ENCODE results near the gene KLHDC10. TPM values are rescaled to one million over a fixed set of nuclear protein-coding genes. Genes with fewer than 3 reads are reported as not detected.
A peak's percentile ranks its signal among the peaks of the same experiment; 100 is the strongest.
"Not testable (repeated sequence)": the region's sequence is repeated elsewhere in the genome, so short reads cannot be mapped to it uniquely, and the experiment has no call there.

KLHDC10 gene, protein sequence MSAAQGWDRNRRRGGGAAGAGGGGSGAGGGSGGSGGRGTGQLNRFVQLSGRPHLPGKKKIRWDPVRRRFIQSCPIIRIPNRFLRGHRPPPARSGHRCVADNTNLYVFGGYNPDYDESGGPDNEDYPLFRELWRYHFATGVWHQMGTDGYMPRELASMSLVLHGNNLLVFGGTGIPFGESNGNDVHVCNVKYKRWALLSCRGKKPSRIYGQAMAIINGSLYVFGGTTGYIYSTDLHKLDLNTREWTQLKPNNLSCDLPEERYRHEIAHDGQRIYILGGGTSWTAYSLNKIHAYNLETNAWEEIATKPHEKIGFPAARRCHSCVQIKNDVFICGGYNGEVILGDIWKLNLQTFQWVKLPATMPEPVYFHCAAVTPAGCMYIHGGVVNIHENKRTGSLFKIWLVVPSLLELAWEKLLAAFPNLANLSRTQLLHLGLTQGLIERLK
- 20.8 TPM for total RNA-seq

DNA sequence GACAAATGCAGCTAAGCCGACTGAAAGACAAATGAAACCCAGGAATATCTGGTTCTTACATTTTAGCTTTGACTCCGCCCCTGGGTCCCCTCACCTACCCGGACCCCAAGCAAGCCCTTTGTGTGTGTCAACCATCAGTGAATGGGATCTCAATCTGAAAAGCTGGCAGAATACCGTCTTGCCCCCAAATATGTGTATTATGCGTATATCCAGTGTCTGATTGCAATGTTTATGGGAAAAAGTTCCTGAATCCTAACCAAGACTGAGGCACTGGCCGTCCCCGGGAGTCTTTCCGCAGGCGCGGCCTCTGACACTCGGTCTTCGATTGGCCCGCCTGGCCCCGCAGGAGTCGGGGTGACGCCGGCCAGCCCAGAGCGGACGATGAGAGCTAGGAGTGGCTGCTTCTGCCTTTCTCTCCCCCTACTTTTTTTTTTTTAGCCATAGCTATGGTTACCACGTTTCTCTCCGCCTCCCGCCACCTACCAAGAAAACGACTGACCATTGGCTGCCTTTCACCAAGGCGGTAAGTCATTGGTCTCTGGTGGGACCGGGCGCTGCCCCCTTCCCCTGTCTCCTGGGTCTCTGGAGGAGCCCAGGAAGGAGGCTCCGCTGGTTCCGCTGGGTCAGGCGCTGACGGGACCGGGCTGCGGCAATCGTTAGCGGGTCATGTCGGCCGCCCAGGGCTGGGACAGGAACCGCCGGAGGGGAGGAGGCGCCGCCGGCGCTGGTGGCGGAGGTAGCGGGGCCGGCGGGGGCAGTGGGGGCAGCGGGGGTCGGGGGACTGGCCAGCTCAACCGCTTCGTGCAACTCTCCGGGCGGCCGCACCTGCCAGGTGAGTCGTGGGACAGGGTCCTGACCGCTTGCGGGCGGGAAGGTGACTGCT, at the start of gene KLHDC10:
KLHDC10 (plus strand) TSS at position 557 of the 883 bp plus-strand sequence; CDS start at position 667, 110 bp downstream.
- ATAC-seq = peak; percentile 99

DNA sequence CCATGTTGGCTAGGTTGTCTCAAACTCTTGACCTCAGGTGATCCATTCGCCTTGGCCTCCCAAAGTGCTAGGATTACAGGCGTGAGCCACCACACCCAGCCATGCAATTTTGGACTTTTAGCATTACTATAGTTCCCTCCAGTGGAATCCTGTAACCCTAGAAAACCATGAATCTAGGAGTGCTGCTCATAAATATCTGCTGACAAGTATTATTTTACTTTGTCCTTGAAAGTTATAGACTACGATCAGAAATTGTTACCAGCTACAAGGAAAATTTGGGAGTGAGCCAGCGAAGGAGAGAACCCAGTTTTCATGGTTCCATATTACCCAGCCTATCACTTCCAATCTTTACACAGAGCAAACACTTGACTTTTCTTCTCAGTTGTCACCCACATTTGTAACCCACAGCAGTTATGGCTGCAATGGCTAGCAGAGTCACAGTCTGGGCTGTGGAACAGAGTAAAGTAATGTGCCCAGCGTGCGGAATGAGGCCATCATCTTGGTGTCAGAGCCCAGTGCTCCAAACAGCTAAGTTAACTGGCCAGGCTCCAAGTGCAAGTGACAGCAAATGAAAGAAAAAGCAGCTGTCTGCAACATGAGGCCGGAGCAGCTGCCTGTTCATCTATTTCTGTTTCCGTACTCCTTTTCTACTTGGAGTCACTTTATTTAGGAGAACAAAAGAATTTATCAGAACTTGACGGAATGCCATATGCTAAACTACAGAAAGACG, 49.1 kb upstream of the KLHDC10 start:
- ATAC-seq = no peak

DNA sequence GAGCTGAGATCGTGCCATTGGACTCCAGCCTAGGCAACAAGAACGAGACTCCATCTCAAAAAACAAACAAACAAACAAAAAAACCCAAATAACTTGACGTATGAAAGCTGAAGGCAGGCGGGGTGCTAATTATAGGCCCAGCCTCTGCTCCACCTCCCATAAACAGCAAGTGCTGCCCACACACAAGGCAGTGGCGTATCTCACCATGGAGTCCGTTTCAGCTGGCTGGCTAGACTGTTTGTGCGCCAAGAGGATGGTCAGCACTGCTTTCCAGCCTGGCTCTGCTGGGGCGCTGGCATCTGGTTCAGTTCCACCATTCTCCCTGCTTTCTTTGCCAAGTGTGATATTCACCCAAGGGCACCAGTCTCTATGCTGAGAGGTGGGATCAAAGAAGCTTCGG, 48.2 kb upstream of the KLHDC10 start:
- no peak for ATAC-seq

DNA sequence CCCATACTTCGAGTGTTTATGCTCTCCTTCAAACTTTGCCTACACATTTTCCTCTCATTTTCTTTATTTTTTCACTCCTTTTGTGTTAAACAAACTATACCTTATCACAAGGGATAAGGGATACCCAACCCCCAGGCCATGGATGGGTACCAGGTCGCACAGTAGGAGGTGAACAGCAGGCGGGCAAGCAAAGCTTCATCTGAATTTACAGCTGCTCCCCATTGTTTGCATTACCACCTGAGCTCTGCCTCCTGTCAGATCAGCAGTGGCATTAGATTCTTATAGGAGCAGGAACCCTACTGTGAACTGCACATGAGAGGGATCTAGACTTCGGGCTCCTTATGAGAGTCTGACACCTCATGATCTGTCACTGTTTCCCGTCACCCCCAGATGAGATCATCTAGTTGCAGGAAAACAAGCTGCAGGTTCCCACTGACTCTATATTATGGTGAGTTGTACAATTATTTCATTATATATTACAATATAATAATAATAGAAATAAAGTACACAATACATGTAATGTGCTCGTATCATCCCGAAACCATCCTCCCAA, 47.6 kb upstream of the KLHDC10 start:
- ATAC-seq = no peak

DNA sequence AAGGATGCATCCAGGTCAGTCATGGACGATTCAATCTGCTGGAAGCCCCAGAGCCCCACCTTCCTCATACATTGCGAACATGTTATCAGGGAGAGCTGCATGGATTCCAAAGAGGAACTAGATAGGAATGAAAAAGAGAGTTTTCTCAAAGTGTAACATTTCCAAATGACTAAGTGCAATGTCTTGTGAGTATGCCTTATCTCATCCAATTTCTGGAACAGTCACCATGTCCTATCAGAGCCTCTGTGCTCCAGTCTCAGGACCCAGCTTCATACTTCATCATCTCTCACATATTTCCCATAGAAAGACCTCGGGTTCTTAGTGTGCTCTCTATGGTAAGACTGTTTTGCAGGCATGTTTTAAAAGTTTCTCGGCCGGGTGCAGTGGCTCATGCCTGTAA, 45.9 kb upstream of the KLHDC10 start:
- ATAC-seq = no peak

DNA sequence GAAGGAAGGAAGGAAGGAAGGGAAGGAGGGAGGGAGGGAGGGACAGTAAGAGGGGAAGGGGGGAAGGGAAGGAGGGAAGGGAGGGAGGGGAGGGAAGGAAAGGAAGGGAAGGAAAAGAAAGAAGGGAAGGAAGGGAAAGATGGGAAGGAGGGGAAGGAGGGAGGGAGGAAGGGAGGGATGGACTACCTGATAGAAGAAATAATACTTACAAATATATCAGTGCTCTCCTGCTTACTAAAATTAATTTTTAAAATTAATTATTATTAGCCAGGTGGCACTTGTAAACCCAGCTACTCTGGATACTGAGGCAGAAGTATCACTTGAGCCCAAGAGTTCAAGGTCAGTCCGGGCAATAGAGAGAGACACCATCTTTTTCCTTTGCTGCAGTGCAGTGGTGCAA, 37.6 kb upstream of the KLHDC10 start:
- no peak for ATAC-seq

DNA sequence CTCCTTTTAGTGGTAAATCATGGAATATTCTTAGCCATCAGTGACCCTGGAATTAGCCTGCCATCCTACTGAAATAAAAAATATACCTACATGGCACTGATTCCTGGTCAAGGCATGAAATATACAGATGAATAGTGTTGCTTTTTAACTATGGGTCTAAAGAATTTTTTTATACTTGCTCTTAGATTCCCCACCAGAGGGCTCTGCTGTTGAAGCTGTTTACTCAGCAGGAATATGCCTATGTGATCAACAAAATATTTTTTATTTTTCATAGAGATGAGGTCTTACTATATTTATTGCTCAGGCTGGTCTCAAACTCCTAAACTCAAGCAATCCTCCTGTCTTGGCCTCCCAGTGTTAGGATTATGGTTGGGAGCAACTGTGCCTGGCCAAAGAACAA, 32.6 kb upstream of the KLHDC10 start:
- ATAC-seq = no peak

DNA sequence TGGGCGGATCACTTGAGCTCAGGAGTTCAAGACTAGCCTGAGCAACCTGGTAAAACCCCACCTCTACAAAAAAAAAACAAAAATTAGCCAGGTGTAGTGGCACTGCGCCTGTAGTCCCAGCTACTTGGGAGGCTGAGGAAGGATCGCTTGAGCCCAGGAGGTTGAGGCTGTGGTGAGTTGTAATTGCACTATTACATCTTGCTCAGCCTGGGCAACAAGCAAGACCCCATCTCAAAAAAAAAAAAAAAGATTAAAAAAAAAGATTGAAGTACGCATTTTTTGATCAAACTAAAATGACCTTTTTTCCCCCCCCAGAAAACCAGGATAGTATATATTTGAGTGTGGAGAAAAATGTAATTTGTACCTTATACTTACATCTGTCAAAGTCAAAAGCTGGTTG, 29.8 kb upstream of the KLHDC10 start:
- ATAC-seq = no peak

DNA sequence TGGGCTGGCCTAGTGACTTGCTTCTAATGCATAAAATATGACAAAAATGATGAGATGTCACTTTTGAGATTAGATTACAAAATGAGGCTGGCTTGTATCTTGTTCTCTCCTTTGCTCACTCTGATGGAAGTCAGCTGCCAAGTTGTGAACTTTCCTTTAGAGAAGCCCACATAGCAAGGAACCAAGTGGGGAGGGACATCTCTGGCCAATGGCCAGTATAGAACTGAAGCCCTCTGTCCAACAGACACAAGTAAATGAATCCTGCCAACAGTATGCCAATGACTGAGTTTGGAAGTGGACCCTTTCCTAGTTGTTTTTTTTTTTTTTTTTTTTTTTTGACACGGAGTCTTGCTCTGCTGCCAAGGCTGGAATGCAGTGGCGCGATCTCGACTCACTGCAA, 22.5 kb upstream of the KLHDC10 start:
- ATAC-seq = no peak

DNA sequence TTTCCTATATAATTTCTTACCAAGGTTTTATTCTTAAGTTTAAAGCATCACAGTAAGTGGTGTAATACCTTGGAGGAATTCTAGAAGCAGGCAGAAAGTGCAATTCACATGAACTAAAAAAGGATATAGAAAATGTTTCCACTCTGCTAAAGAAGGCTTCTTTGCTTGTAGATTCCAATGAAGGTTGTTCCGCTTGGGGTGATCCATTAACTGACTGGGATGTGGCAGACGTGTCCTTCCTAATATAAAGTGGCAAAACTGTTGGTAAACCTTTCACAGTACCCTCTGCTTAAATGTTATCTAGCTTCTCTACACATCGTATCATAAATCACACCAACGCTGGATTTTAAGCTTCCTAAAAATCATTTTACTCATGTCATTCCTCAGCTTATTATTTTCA, 21.4 kb upstream of the KLHDC10 start:
- no peak for ATAC-seq

DNA sequence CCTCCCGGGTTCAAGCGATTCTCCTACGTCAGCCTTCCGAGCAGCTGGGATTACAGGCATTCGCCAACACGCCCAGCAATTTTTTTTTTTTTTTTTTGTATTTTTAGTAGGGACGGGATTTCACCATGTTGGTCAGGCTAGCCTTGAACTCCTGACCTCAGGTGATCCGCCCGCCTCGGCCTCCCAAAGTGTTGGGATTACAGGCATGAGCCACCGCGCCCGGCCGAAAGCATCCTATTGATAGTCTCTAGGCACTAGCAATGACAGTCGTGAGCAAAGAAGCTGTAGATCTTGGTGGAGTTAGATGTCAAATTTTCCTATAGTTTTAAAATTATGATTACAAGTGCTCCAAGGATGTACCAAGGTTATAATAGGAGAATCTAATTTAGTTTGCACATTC, 18.1 kb upstream of the KLHDC10 start:
- not testable (repeated sequence) for ATAC-seq

DNA sequence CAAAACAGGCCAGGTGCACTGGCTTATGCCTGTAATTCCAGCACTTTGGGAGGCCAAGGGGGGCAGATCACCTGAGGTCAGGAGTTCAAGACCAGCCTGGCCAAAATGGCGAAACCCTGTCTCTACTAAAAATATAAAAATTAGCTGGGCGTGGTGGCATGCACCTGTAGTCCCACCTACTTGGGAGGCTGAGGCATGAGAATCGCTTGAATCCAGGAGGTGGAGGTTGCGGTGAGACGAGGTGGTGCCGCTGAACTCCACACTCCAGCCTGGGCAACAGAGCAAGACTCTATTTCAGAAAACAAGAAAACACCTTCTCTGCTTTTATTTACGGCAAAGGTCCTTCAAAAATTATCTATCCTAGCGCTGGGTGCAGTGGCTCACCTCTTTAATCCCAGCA, 15.1 kb upstream of the KLHDC10 start:
- ATAC-seq = not testable (repeated sequence)

DNA sequence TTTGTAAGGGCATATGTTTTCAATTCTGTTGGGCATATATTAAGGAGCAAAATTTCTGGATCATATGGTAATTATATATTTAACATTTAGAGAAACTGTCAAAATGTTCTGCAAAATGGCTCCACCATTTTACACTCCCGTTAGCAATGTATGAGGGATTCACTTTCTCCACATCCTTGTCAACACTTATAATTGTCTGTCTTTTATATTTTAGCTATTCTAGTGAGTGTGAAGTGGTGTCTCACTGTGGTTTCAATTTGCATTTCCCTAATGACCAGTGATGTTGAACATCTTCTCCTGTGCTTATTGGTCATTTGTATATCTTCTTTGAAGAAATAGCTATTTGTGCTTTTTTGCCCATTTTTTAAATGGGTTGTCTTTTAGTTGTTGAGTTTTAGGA, 8.1 kb upstream of the KLHDC10 start:
- ATAC-seq = no peak

DNA sequence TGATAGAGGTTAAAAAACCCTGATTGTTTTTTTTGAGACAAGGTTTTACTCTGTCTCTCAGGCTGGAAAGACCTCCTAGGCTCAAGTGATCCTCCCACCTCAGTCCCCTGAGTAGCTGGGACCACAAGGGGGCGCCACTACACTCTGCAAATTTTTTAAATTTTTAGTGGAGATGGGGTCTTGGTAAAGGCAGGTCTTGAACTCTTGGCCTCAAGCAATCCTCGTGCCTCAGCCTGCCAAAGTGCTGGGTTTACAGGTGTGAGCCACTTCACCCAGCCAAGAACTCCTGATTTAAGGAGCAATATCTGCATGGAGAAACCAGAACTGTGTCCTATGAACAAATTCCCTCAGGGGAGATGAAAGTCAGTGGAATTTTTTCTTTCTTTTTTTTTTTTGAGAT, 7.3 kb upstream of the KLHDC10 start:
- ATAC-seq = peak; percentile 44

DNA sequence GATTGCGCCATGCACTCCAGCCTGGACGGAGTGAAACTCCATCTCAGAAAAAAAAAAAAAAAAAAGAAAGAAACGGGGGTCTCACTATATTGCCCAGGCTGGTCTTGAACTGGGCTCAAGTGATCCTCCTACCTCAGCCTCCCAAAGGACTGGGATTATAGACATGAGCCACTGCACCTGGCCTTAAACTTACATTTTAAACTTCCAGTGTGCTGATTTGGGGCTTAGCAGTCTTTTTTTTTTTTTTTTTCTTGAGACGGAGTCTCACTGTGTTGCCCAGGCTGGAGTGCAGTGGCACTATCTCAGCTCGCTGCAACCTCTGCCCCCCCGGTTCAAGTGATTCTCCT, 5.8 kb upstream of the KLHDC10 start:
- ATAC-seq = not testable (repeated sequence)

DNA sequence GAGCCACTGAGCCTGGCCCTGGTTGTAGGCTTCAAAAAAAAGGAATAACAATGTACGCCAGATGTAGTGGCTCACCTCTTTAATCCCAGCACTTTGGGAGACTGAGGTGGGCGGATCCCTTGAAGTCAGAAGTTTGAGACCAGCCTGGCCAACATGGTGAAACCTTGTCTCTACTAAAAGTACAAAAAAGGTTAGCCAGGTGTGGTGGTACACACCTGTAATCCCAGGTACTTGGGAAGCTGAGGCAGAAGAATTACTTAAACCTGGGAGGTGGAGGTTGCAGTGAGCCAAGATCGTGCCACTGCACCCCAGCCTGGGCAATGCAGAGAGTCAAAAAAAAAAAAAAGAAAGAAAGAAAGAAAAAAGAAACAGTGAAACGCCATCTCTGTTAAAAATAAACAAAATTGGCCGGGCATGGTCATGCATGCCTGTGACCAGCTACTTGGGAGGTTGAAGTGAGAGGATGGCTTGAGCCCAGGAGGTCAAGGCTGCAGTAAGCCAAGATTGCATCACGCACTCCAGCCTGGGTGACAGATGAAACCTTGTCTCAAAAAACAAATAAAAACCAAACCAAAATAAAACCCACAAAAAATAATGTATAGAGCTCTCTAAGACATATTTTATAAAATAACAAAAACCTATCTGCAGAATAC, 4.7 kb upstream of the KLHDC10 start:
- no peak for ATAC-seq

DNA sequence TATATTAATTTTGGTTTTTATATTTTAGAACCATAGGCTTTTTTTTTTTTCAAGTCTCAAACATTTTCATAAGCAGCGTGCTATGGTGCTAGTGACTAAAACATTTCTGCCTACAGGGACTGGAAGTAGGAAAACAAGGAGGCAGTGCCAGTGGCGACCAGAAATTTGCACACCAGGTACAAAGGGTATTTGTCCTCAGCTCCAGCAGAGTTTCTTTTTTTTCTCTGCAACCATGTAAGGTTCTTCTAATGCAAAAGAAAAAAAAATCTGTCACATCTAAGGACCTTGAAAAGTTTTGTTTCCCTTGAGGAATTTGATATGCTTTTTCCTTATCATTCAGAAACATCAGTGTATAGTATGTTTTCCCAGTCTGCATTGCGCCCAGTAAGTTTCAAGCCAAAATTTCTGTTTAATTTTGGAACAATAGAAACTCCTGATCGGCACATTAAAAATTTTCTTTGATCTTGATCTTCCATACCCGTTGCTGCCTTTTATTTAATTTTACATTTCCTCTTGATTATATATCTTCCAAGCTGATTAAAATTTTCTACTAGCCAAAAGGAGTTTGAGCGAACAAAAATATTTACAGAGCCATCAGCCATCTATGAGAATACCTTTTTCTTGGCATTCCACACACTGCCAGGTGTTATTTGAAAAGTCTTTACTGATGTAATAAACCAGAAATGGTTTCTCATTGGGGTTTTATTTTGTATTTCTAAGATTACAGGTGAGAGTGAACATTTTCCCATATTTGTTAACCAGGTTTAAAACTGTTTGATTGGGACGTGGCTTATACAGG, 956 bp upstream of the KLHDC10 start:
- no peak for ATAC-seq

DNA sequence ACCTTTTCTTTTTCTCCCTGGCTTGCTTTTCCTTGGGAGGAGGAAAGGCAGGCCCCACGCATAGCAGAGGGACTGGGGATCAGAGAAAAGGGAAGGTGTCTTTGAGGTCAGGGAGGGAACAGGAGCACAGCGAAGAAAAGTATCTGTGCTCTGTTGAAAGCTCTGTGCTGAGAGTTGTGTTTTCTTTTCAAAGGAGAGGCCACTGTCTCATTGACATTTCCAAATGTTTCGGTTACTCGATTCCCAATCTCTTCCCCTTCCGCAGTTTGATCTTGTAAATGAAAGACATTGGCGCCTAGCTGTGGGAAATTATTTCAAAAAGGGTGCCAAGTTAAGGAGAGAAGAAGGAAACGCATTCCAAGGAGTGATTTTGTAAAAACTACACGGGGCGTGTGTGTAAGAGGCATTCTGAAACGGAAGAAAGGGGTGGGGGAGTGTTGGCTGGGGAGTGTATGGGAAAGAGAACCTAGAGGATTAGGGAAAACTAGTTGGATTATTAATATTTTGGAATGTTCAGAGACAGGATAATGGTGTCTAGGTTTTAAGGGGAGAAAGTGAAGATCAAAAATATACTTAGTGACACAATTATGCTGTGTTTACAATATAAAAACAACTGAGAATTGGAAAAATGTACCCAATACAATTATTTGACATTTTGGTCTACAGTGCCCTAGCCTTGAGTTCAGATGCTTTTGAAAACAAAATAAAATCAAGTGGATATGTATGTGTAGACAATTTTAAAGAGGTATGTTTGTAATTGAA, 708 bp downstream of the KLHDC10 start:
- peak; percentile 32 for ATAC-seq

DNA sequence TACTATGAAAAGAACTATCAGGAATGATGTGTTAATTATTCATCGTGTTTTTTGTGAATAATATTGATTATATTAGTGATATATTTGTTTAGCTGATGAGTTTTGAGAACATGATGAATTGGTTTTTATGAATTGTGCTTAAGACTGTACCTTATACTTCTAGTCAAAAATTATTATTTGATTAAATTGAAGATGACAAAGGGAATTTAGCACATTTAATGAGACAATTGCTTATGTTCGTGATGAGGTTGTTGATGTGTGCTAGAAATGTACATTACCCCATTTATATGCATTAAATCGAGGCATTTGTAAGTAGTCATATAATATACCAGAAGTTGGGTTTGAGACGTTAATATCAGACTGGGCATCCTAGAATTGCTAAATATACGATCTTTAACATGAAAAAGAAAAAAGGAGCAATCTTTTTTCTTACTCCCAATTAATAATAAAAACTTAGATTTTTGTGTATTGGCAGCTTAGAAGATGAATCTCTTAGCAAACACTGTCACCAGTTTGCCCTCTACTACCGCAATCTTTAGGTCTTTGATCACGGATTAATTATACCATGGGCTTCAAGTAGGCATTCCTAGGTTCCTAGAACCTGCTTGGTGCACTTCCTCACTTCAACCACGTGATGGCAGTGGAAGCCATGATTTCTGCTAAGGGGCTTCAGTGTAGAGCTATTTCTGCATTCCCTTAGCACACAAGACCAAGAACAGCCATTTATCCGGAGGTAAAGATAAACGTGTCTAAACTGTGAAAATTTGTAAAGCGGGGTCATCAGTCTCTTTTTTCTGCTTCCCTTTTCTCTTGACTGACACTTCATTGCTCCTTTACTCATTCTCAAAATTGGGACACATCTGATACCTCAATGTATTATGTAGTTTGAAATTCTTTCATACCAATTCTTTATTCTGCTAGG, 1.6 kb downstream of the KLHDC10 start:
- peak; percentile 45 for ATAC-seq

Measured in esophagus mucosa (tissue), 1 donor.